ENCODE results near the gene KMT2E.

The KMT2E gene

GRCh38 chr7:105013221-105013815 lies 687 bp upstream of the KMT2E start:
- H4K20me1 ChIP-seq (ENCODE audit: insufficient read depth, low read length) = peaks cover 3% of the 10 kb centered on the region; the same call in 1 of the 2 replicates
- H2AFZ ChIP-seq (ENCODE audit: low read length) = no peak overlapping the region

GRCh38 chr7:105014693-105015389 lies 836 bp downstream of the KMT2E start:
- Histone ChIP-seq H3K9ac (ENCODE audit: low read length) (peak overlapping the region; percentile 97), H3K79me2 (ENCODE audit: insufficient read depth, low read length) (peaks cover 58% of the 10 kb centered on the region), H3K27me3 (ENCODE audit: insufficient read depth, low read length) (no peaks in the 10 kb centered on the region), H3F3A (ENCODE audit: insufficient read depth, low read length) (no peaks in the 10 kb centered on the region), H3K4me3 (ENCODE audit: low read depth, low read length, poor library complexity, severe bottlenecking) (peak overlapping the region; percentile 94), H3K36me3 (ENCODE audit: insufficient read depth, low read length) (peaks cover 37% of the 10 kb centered on the region), H3K27ac (ENCODE audit: low read depth, low read length, poor library complexity, severe bottlenecking) (peak overlapping the region; percentile 98), H3K9me2 (ENCODE audit: low read depth, low read length) (no peaks in the 10 kb centered on the region), H2AFZ (ENCODE audit: low read length) (no peak overlapping the region), H4K20me1 (ENCODE audit: insufficient read depth, low read length) (peaks cover 3% of the 10 kb centered on the region; the same call in 1 of the 2 replicates), H3K9me3 (ENCODE audit: low read length) (no peaks in the 10 kb centered on the region), H3K4me2 (ENCODE audit: low read length) (peak overlapping the region; percentile 86), H3K4me1 (ENCODE audit: insufficient read depth, low read length, severe bottlenecking) (peaks cover 52% of the 10 kb centered on the region)
- TF ChIP-seq CTCF (IDR thresholded peaks at IDR 0.05; ENCODE audit: low read length) = peak; percentile 9; the same call in 1 of the 2 replicates
- TF ChIP-seq EZH2 (IDR thresholded peaks at IDR 0.05; ENCODE audit: borderline replicate concordance, low read length) = no peak

More at GRCh38 chr7:105013221-105013815, 687 bp upstream of the KMT2E start:
- H3K4me3 ChIP-seq (ENCODE audit: low read depth, low read length, poor library complexity, severe bottlenecking) = peak overlapping the region; percentile 94
- peak overlapping the region; percentile 86 for H3K4me2 ChIP-seq (ENCODE audit: low read length)
- H3K9me2 ChIP-seq (ENCODE audit: low read depth, low read length) = no peaks in the 10 kb centered on the region
- H3K9ac ChIP-seq (ENCODE audit: low read length) = peak overlapping the region; percentile 97
- H3K79me2 ChIP-seq (ENCODE audit: insufficient read depth, low read length) = peaks cover 42% of the 10 kb centered on the region
- peaks cover 52% of the 10 kb centered on the region for H3K4me1 ChIP-seq (ENCODE audit: insufficient read depth, low read length, severe bottlenecking)
- H3K9me3 ChIP-seq (ENCODE audit: low read length) = no peaks in the 10 kb centered on the region
- H3K27me3 ChIP-seq (ENCODE audit: insufficient read depth, low read length) = no peaks in the 10 kb centered on the region
- peak overlapping the region; percentile 98 for H3K27ac ChIP-seq (ENCODE audit: low read depth, low read length, poor library complexity, severe bottlenecking)
- TF ChIP-seq CTCF (IDR thresholded peaks at IDR 0.05; ENCODE audit: low read length) = peak; percentile 74
- TF ChIP-seq EZH2 (IDR thresholded peaks at IDR 0.05; ENCODE audit: borderline replicate concordance, low read length) = no peak
- H3F3A ChIP-seq (ENCODE audit: insufficient read depth, low read length) = no peaks in the 10 kb centered on the region
- H3K36me3 ChIP-seq (ENCODE audit: insufficient read depth, low read length) = peaks cover 52% of the 10 kb centered on the region

- peak overlapping the region; percentile 97 for H3K9ac ChIP-seq (ENCODE audit: low read length)
- TF ChIP-seq CTCF (IDR thresholded peaks at IDR 0.05; ENCODE audit: low read length) (no peak), EZH2 (IDR thresholded peaks at IDR 0.05; ENCODE audit: borderline replicate concordance, low read length) (no peak)
- H4K20me1 ChIP-seq (ENCODE audit: insufficient read depth, low read length) = peaks cover 3% of the 10 kb centered on the region; the same call in 1 of the 2 replicates
- peak overlapping the region; percentile 98 for H3K27ac ChIP-seq (ENCODE audit: low read depth, low read length, poor library complexity, severe bottlenecking)
- H3K4me2 ChIP-seq (ENCODE audit: low read length) = peak overlapping the region; percentile 86
- H3K9me3 ChIP-seq (ENCODE audit: low read length) = no peaks in the 10 kb centered on the region
- H2AFZ ChIP-seq (ENCODE audit: low read length) = no peak overlapping the region
- peaks cover 64% of the 10 kb centered on the region for H3K79me2 ChIP-seq (ENCODE audit: insufficient read depth, low read length)
- no peaks in the 10 kb centered on the region for H3K9me2 ChIP-seq (ENCODE audit: low read depth, low read length)
- peaks cover 30% of the 10 kb centered on the region for H3K36me3 ChIP-seq (ENCODE audit: insufficient read depth, low read length)
- H3K4me1 ChIP-seq (ENCODE audit: insufficient read depth, low read length, severe bottlenecking) = peaks cover 52% of the 10 kb centered on the region
- no peaks in the 10 kb centered on the region for H3F3A ChIP-seq (ENCODE audit: insufficient read depth, low read length)
- H3K4me3 ChIP-seq (ENCODE audit: low read depth, low read length, poor library complexity, severe bottlenecking) = peak overlapping the region; percentile 94
- H3K27me3 ChIP-seq (ENCODE audit: insufficient read depth, low read length) = no peaks in the 10 kb centered on the region
Observed at GRCh38 chr7:105015390-105015965, 1.5 kb downstream of the KMT2E start.
